ENCODE results near the gene PIGU.
A peak's percentile ranks its signal among the peaks of the same experiment; 100 is the strongest.
"Not testable (repeated sequence)": the region's sequence is repeated elsewhere in the genome, so short reads cannot be mapped to it uniquely, and the experiment has no call there.

PIGU gene

GRCh38 chr20:34532756-34533155, 144.1 kb downstream of the PIGU start:
- no peak for DNase-seq (ENCODE audit: low read depth in 2 of 2)

- no peak for DNase-seq (ENCODE audit: low read depth in 2 of 2)
Observed at GRCh38 chr20:34532320-34532719, 144.6 kb downstream of the PIGU start.

- no peak for DNase-seq (ENCODE audit: low read depth in 2 of 2)
Observed at GRCh38 chr20:34531608-34532265, 145.2 kb downstream of the PIGU start.

GRCh38 chr20:34530342-34530741, 146.6 kb downstream of the PIGU start:
- no peak for DNase-seq (ENCODE audit: low read depth in 2 of 2)

GRCh38 chr20:34529742-34530141, 147.2 kb downstream of the PIGU start:
- DNase-seq (ENCODE audit: low read depth in 2 of 2): no peak

GRCh38 chr20:34528921-34529297, 148.0 kb downstream of the PIGU start:
- no peak for DNase-seq (ENCODE audit: low read depth in 2 of 2)

GRCh38 chr20:34527016-34527415, 149.9 kb downstream of the PIGU start:
- no peak for DNase-seq (ENCODE audit: low read depth in 2 of 2)

- DNase-seq (ENCODE audit: low read depth in 2 of 2): no peak
Observed at GRCh38 chr20:34526466-34526865, 150.4 kb downstream of the PIGU start.

- DNase-seq (ENCODE audit: low read depth in 2 of 2): peak; percentile 76 to 77
Observed at GRCh38 chr20:34525709-34526416, 151.0 kb downstream of the PIGU start.

GRCh38 chr20:34525342-34525708, 151.6 kb downstream of the PIGU start:
- DNase-seq (ENCODE audit: low read depth in 2 of 2): no peak

GRCh38 chr20:34524426-34524825, 152.5 kb downstream of the PIGU start:
- no peak for DNase-seq (ENCODE audit: low read depth in 2 of 2)

GRCh38 chr20:34522969-34523871, 153.7 kb downstream of the PIGU start:
- no peak for DNase-seq (ENCODE audit: low read depth in 2 of 2)

- DNase-seq (ENCODE audit: low read depth in 2 of 2): not testable (repeated sequence)
Observed at GRCh38 chr20:34519841-34520240, 157.1 kb downstream of the PIGU start.

- DNase-seq (ENCODE audit: low read depth in 2 of 2): not testable (repeated sequence)
Observed at GRCh38 chr20:34518863-34519262, 158.0 kb downstream of the PIGU start.

GRCh38 chr20:34517114-34517505, 159.8 kb downstream of the PIGU start:
- DNase-seq (ENCODE audit: low read depth in 2 of 2): no peak

GRCh38 chr20:34516247-34517113, 160.4 kb downstream of the PIGU start, which contains the start of gene DYNLRB1:
Gene DYNLRB1 (plus strand): TSS chr20:34516422. CDS start chr20:34516459, 37 bp downstream.
- DNase-seq (ENCODE audit: low read depth in 2 of 2): peak; percentile 91 to 93

- no peak for DNase-seq (ENCODE audit: low read depth in 2 of 2)
Observed at GRCh38 chr20:34515484-34516246, 161.2 kb downstream of the PIGU start.

- no peak for DNase-seq (ENCODE audit: low read depth in 2 of 2)
Observed at GRCh38 chr20:34514897-34515483, 161.9 kb downstream of the PIGU start.

- not testable (repeated sequence) for DNase-seq (ENCODE audit: low read depth in 2 of 2)
Observed at GRCh38 chr20:34514034-34514433, 162.9 kb downstream of the PIGU start.

GRCh38 chr20:34512955-34513419, 163.9 kb downstream of the PIGU start:
- DNase-seq (ENCODE audit: low read depth in 2 of 2): no peak
